MM.1S (cell line): Measurements from ENCODE around the gene CCBE1.

Experiments
- DNase-seq: peaks from one replicate; pipeline ENCODE4 v3.0.0-alpha.2; 2015
- H2AFZ ChIP-seq: fragments of 300-600 bp; sonication (generic); 2 replicates; pipeline ENCODE4 v1.6.0; 2016; ENCODE audit warnings: antibody characterized with exemption, low read length
- H3F3A ChIP-seq: fragments of 300-600 bp; sonication (generic); 2 replicates; pipeline ENCODE4 v1.6.1; 2016; ENCODE audit warnings: mild to moderate bottlenecking, antibody characterized with exemption, low read length, moderate library complexity, mixed read lengths; ENCODE audit not compliant: insufficient read depth
- H3K27ac ChIP-seq: fragments of 300-600 bp; sonication (generic); 2 replicates; pipeline ENCODE4 v1.5.1; 2016; ENCODE audit warnings: mild to moderate bottlenecking, low read length
- H3K27me3 ChIP-seq: fragments of 300-600 bp; sonication (generic); replicated peaks from 2 replicates; pipeline ENCODE4 v1.6.0; 2016; ENCODE audit warnings: low read length; ENCODE audit not compliant: insufficient read depth
- H3K36me3 ChIP-seq: fragments of 300-600 bp; sonication (generic); replicated peaks from 2 replicates; pipeline ENCODE4 v1.6.1; 2016; ENCODE audit warnings: mild to moderate bottlenecking, low read length, mixed read lengths; ENCODE audit not compliant: insufficient read depth
- H3K4me1 ChIP-seq: fragments of 300-600 bp; sonication (generic); 2 replicates; pipeline ENCODE4 v1.6.1; 2016; ENCODE audit warnings: low read length, mixed read lengths
- H3K4me2 ChIP-seq: fragments of 300-600 bp; sonication (generic); 2 replicates; pipeline ENCODE4 v1.6.0; 2016; ENCODE audit warnings: low read depth, low read length
- H3K4me3 ChIP-seq: fragments of 300-600 bp; sonication (generic); 2 replicates; pipeline ENCODE4 v1.5.1; 2016; ENCODE audit warnings: low read length, mixed read lengths
- H3K79me2 ChIP-seq: fragments of 300-600 bp; sonication (generic); 2 replicates; pipeline ENCODE4 v1.6.1; 2016; ENCODE audit warnings: mixed run types, low read length, mixed read lengths
- H3K9ac ChIP-seq: fragments of 300-600 bp; sonication (generic); 2 replicates; pipeline ENCODE4 v1.6.1; 2016; ENCODE audit warnings: low read length, mixed read lengths
- H3K9me2 ChIP-seq: fragments of 300-600 bp; sonication (generic); replicated peaks from 2 replicates; pipeline ENCODE4 v1.6.1; 2016; ENCODE audit warnings: mild to moderate bottlenecking, low read length, mixed read lengths; ENCODE audit not compliant: insufficient read depth
- H3K9me3 ChIP-seq: fragments of 300-600 bp; sonication (generic); replicated peaks from 2 replicates; pipeline ENCODE4 v1.6.1; 2016; ENCODE audit warnings: mild to moderate bottlenecking, low read length, mixed read lengths; ENCODE audit not compliant: insufficient read depth
- H4K20me1 ChIP-seq: fragments of 300-600 bp; sonication (generic); 2 replicates; pipeline ENCODE4 v1.6.1; 2016; ENCODE audit warnings: mild to moderate bottlenecking, low read length, moderate library complexity, mixed read lengths; ENCODE audit not compliant: insufficient read depth
- CTCF ChIP-seq: fragments of 300-600 bp; sonication (generic); IDR thresholded peaks from 2 replicates; pipeline ENCODE4 v1.5.1; 2016; ENCODE audit warnings: antibody characterized with exemption, low read length, mixed read lengths
- EZH2 ChIP-seq: fragments of 300-600 bp; sonication (generic); optimal IDR thresholded peaks from 2 replicates; pipeline ENCODE3; 2017; ENCODE audit warnings: low read depth, mild to moderate bottlenecking, antibody characterized with exemption, low read length, mixed read lengths
- EZH2phosphoT487 ChIP-seq: fragments of 300-600 bp; sonication (generic); IDR thresholded peaks from 2 replicates; pipeline ENCODE4 v1.6.1; 2018; ENCODE audit warnings: antibody characterized with exemption, low read length

The CCBE1 gene

DNA sequence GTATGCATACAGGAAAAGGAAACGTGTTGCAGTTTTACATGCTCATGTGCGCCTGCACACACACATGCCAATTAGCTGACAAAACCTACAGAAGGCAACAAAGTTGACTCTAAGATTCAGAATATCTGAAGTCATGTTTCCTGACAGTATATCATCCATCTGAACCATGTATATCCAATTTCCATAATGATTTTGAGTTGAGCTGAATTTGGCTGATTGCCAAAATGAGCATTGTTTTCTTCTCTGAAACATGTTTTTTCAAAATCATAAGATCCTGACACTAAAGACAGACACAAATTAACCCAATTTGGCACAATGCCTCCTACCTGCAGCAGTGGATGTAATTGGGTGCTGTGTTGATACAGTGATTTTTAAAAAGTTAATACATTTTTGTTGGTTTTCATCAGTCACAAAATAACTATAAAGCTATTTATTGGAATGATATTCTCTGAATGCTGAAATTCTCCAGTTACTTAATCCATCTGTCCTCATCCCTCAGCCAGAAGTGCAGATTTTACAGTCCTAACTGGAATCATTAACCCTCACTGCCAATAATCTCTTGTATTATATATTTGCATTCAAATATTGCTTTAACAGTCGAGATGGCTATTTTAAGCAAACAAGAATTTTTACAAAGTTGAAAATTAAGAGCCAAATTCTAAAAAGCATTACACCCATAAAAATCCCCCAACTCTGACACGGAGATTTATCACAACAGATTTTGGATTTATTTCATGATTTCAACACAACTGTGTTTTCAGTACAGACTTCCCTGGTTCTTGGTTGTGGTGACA is 176.5 kb downstream of the CCBE1 start:
- TF ChIP-seq EZH2: no peak
- TF ChIP-seq CTCF: no peak
- TF ChIP-seq EZH2phosphoT487: no peak
- no peak for DNase-seq
- no peaks in the 10 kb centered on the region for H3K9me2 ChIP-seq

GRCh38 chr18:59518705-59519104 is 178.5 kb downstream of the CCBE1 start:
- TF ChIP-seq CTCF (no peak), EZH2 (no peak), EZH2phosphoT487 (no peak)
- Histone ChIP-seq H3K4me1 (no peaks in the 10 kb centered on the region), H3K79me2 (no peaks in the 10 kb centered on the region), H3K9me2 (no peaks in the 10 kb centered on the region), H3K36me3 (no peaks in the 10 kb centered on the region), H3K4me2 (no peak overlapping the region), H4K20me1 (no peaks in the 10 kb centered on the region), H3K9me3 (no peaks in the 10 kb centered on the region), H3K27ac (no peak overlapping the region), H2AFZ (no peak overlapping the region), H3F3A (no peaks in the 10 kb centered on the region), H3K27me3 (no peaks in the 10 kb centered on the region), H3K4me3 (no peak overlapping the region), H3K9ac (no peak overlapping the region)
- no peak for DNase-seq

More for the DNA sequence above, 176.5 kb downstream of the CCBE1 start:
- Histone ChIP-seq H3K4me1 (no peaks in the 10 kb centered on the region), H3K4me2 (no peak overlapping the region), H2AFZ (no peak overlapping the region), H3K27ac (no peak overlapping the region), H4K20me1 (no peaks in the 10 kb centered on the region), H3K9ac (no peak overlapping the region), H3K79me2 (no peaks in the 10 kb centered on the region), H3F3A (no peaks in the 10 kb centered on the region), H3K36me3 (no peaks in the 10 kb centered on the region), H3K27me3 (no peaks in the 10 kb centered on the region), H3K9me3 (no peaks in the 10 kb centered on the region), H3K4me3 (no peak overlapping the region)

- DNase-seq: no peak
- TF ChIP-seq EZH2 (no peak), CTCF (no peak), EZH2phosphoT487 (no peak)
- no peaks in the 10 kb centered on the region for H3K4me1 ChIP-seq
These were observed 179.6 kb downstream of the CCBE1 start for GRCh38 chr18:59517446-59518165.

More at GRCh38 chr18:59517446-59518165, 179.6 kb downstream of the CCBE1 start:
- H3K4me2 ChIP-seq: no peak overlapping the region
- H4K20me1 ChIP-seq: no peaks in the 10 kb centered on the region
- H3K4me3 ChIP-seq: no peak overlapping the region
- no peaks in the 10 kb centered on the region for H3K79me2 ChIP-seq
- H3K27ac ChIP-seq: no peak overlapping the region
- H3F3A ChIP-seq: no peaks in the 10 kb centered on the region
- H3K9me3 ChIP-seq: no peaks in the 10 kb centered on the region
- no peaks in the 10 kb centered on the region for H3K36me3 ChIP-seq
- H2AFZ ChIP-seq: no peak overlapping the region
- H3K9me2 ChIP-seq: no peaks in the 10 kb centered on the region
- H3K27me3 ChIP-seq: no peaks in the 10 kb centered on the region
- no peak overlapping the region for H3K9ac ChIP-seq
